Mesenchymal stem cell (in vitro differentiated cells and primary cell): ENCODE data around the gene ANKS1B.
A peak's percentile ranks its signal among the peaks of the same experiment; 100 is the strongest.

ENCODE experiments used
- DNase-seq: peaks from one replicate; pipeline ENCODE4 v3.0.0-alpha.2; 2013
- H2AFZ ChIP-seq: one replicate; pipeline ENCODE4 v1.6.1; 2013; ENCODE audit warnings: low read depth, mild to moderate bottlenecking, control low read depth, inconsistent platforms, low read length, moderate library complexity
- H2AK5ac ChIP-seq: 2 replicates; pipeline ENCODE4 v1.6.1; 2013; ENCODE audit warnings: low read length, moderate library complexity, mild to moderate bottlenecking, inconsistent platforms; ENCODE audit not compliant: severe bottlenecking
- H2BK120ac ChIP-seq: one replicate; pipeline ENCODE4 v1.6.1; 2013; ENCODE audit warnings: low read depth, mild to moderate bottlenecking, inconsistent platforms, low read length, moderate library complexity
- H2BK12ac ChIP-seq, 2 experiments: one replicate each; pipeline ENCODE4 v1.6.1; 2013; ENCODE audit warnings: inconsistent platforms in 2 of 2, low read length in 2 of 2, mild to moderate bottlenecking in 2 of 2, moderate library complexity in 2 of 2, control low read depth in 1 of 2
- H2BK15ac ChIP-seq: one replicate; pipeline ENCODE4 v1.6.1; 2013; ENCODE audit warnings: mild to moderate bottlenecking, low read depth, inconsistent platforms; ENCODE audit not compliant: poor library complexity, severe bottlenecking
- H2BK5ac ChIP-seq: 2 replicates; pipeline ENCODE4 v1.6.1; 2013; ENCODE audit warnings: low read depth, mild to moderate bottlenecking, low read length, control low read depth, inconsistent platforms; ENCODE audit not compliant: poor library complexity, severe bottlenecking
- H3K14ac ChIP-seq, 2 experiments: one replicate each; pipeline ENCODE4 v1.6.1; 2013; ENCODE audit warnings: inconsistent platforms in 2 of 2, low read length in 2 of 2, control low read depth in 1 of 2, mild to moderate bottlenecking in 1 of 2, moderate library complexity in 1 of 2
- H3K18ac ChIP-seq, 2 experiments: one replicate each; pipeline ENCODE4 v1.6.1; 2013; ENCODE audit warnings: inconsistent platforms in 2 of 2, low read length in 2 of 2, control low read depth in 1 of 2, low read depth in 1 of 2, mild to moderate bottlenecking in 1 of 2
- H3K23ac ChIP-seq, 2 experiments: one replicate each; pipeline ENCODE4 v1.6.1; 2013; ENCODE audit warnings: inconsistent platforms in 2 of 2, low read length in 2 of 2, mild to moderate bottlenecking in 2 of 2, moderate library complexity in 2 of 2, control low read depth in 1 of 2
- H3K27ac ChIP-seq: 2 replicates; pipeline ENCODE4 v1.5.1; 2013; ENCODE audit warnings: mild to moderate bottlenecking, moderate library complexity, low read length, control low read depth, inconsistent platforms; ENCODE audit not compliant: poor library complexity, severe bottlenecking
- H3K27me3 ChIP-seq, 2 experiments: 2 replicates each; pipeline versions ENCODE4 v1.6.1 to v1.7.0; 2013; ENCODE audit warnings: low read length in 2 of 2, mild to moderate bottlenecking in 2 of 2, moderate library complexity in 2 of 2, control low read depth in 1 of 2, inconsistent platforms in 1 of 2; ENCODE audit not compliant: control insufficient read depth in 1 of 2, insufficient read depth in 1 of 2
- H3K36me3 ChIP-seq, 2 experiments: 2 replicates each; pipeline versions ENCODE4 v1.6.1 to v1.7.0; 2013; ENCODE audit warnings: low read length in 2 of 2, control low read depth in 1 of 2, inconsistent platforms in 1 of 2, low read depth in 1 of 2, mild to moderate bottlenecking in 1 of 2; ENCODE audit not compliant: insufficient read depth in 2 of 2, control insufficient read depth in 1 of 2
- H3K4ac ChIP-seq, 2 experiments: one replicate each; pipeline ENCODE4 v1.6.1; 2013; ENCODE audit warnings: inconsistent platforms in 2 of 2, low read length in 2 of 2, mild to moderate bottlenecking in 2 of 2, moderate library complexity in 2 of 2, control low read depth in 1 of 2, low read depth in 1 of 2
- H3K4me1 ChIP-seq: 2 replicates; pipeline ENCODE4 v1.6.1; 2013; ENCODE audit warnings: low read depth, low read length, control low read depth; ENCODE audit not compliant: control insufficient read depth, insufficient read depth
- H3K4me2 ChIP-seq: 2 replicates; pipeline ENCODE4 v1.6.1; 2013; ENCODE audit warnings: low read length, mild to moderate bottlenecking, inconsistent platforms; ENCODE audit not compliant: poor library complexity, severe bottlenecking
- H3K4me3 ChIP-seq, 2 experiments: 2 replicates each; pipeline versions ENCODE4 v1.5.1 to v1.7.0; 2013; ENCODE audit warnings: low read length in 2 of 2, mild to moderate bottlenecking in 2 of 2, control low read depth in 1 of 2, low read depth in 1 of 2; ENCODE audit not compliant: insufficient read depth in 1 of 2
- H3K79me1 ChIP-seq: replicated peaks from 2 replicates; pipeline ENCODE4 v1.6.1; 2013; ENCODE audit warnings: mild to moderate bottlenecking, control low read depth, low read length, inconsistent platforms; ENCODE audit not compliant: poor library complexity, severe bottlenecking
- H3K9ac ChIP-seq: 2 replicates; pipeline ENCODE4 v1.7.0; 2013; ENCODE audit warnings: mild to moderate bottlenecking, low read length, moderate library complexity
- H3K9me3 ChIP-seq: 2 replicates; pipeline ENCODE4 v1.7.0; 2013; ENCODE audit warnings: mild to moderate bottlenecking, low read length; ENCODE audit not compliant: control insufficient read depth
- H4K8ac ChIP-seq: one replicate; pipeline ENCODE4 v1.6.1; 2013; ENCODE audit warnings: inconsistent platforms, mild to moderate bottlenecking, low read length, moderate library complexity
- H4K91ac ChIP-seq: one replicate; pipeline ENCODE4 v1.6.1; 2013; ENCODE audit warnings: mild to moderate bottlenecking, low read length, inconsistent platforms
- WGBS: methylation state at CpG from one replicate; pipeline ENCODE4 v1.1.7; 2013; ENCODE audit warnings: mixed read lengths; 5-methylcytosine and 5-hydroxymethylcytosine counted together

ANKS1B gene

DNA sequence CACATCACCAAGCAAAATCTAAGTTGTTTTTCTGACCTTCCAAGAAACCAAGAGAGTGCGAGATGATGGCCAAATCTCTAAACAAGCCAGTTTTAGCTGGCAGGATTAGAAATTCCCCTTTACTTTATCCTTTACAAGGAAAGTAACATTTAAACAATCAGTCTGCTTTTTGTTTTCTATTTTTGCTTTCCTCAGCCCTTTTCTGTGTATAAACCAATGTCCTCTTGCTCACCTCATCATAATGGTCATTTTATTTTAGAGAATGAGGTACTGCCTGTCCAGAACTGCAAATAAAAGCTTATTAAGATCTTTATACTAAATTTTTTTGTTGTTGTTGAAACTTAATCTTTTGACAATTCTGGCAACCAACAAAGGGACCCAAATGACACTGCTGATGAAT is 779.6 kb downstream of the ANKS1B start:
- Histone ChIP-seq H3K23ac (no peak overlapping the region), H3K4me2 (no peak overlapping the region), H3K4me3 (no peak overlapping the region), H2BK15ac (no peak overlapping the region), H2AK5ac (no peak overlapping the region), H3K14ac (no peak overlapping the region), H3K27ac (no peak overlapping the region), H3K79me1 (no peaks in the 10 kb centered on the region), H2BK12ac (no peak overlapping the region), H3K4me1 (no peaks in the 10 kb centered on the region), H2AFZ (no peak overlapping the region), H2BK120ac (no peak overlapping the region), H4K91ac (no peak overlapping the region), H3K9ac (no peak overlapping the region), H3K18ac (no peak overlapping the region), H4K8ac (no peak overlapping the region), H2BK5ac (no peak overlapping the region), H3K36me3 (no peaks in the 10 kb centered on the region), H3K9me3 (peaks cover 5% of the 10 kb centered on the region), H3K27me3 (no peaks in the 10 kb centered on the region), H3K4ac (no peak overlapping the region)
- DNase-seq, result no peak
- WGBS, result 97% methylated on average over 1 of the region's 1 CpG

DNA sequence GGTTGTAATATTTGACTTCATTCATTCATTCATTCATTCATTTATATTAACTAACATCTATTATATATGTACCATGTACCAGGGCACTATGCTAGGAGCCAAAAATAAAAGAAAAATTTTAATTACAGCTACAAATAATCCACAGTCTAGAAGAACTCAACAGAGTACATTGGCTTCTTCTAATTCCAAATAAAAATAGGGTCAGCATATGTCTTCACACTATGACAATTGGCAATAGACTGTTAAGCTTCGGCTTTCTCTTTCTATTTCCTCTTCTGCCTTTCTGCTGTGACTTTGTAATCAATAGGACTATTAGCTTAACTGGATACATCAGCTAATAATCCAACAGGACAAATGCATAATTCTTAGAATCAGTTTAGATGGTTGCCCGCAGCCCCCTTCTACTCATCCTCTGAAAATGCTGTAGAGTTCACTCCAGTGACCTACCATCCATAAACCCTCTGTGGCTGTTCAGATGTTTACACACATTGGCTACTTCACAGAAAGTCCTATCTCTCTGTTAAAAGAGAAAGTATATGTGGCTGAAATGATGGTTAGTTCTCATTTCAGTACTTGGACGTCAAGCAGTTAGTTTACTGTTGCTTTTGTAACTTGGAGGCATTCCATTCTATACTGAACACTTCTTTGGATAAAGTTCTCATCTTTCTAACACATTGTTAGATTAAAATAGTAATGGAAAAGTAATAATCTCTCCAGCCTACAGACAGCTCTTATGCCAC is 782.7 kb downstream of the ANKS1B start:
- Histone ChIP-seq H3K4me3 (no peak overlapping the region), H3K79me1 (no peaks in the 10 kb centered on the region), H3K36me3 (no peaks in the 10 kb centered on the region), H3K27ac (no peak overlapping the region), H2BK12ac (no peak overlapping the region), H4K91ac (no peak overlapping the region), H2BK5ac (no peak overlapping the region), H3K4me1 (no peaks in the 10 kb centered on the region), H3K18ac (no peak overlapping the region), H2AK5ac (no peak overlapping the region), H3K9me3 (peaks cover 3% of the 10 kb centered on the region), H2BK15ac (no peak overlapping the region), H3K14ac (no peak overlapping the region), H3K27me3 (no peaks in the 10 kb centered on the region), H3K23ac (no peak overlapping the region), H3K4me2 (no peak overlapping the region), H3K4ac (no peak overlapping the region), H4K8ac (no peak overlapping the region), H3K9ac (no peak overlapping the region), H2AFZ (no peak overlapping the region), H2BK120ac (no peak overlapping the region)
- 74% methylated on average over 2 of the region's 3 CpGs for WGBS
- no peak for DNase-seq

DNA sequence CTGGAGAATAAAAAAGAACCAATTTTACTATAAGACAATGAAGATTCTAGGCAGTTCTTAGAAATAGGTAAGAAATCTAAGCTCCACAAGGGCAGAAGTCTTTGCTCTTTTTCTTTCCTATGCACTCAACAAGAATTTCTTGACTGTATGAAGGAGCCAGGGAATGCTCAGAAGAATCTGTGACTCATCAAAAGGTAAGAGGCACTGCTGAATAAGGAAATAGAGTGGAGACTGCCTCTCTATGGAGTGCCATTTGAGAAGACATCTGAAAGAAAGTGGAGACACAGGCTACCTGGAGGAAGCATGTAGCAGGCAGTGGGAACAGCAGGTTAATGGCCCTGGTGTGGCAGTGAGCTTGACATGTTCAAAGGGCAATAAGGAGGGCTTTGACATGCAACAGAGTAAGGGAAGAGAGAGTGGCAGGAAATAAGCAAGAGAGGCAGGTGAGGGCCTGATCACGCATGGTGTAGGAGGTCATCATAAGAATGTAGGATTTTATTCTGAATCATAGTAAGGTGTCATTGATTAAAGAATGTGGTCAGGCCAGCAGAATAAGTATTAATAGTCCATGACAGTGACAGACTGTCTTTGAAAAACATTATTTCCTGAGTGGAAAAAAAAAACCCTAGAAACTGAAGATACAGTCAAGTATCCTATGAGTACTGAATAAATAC is 783.9 kb downstream of the ANKS1B start:
- Histone ChIP-seq H3K27me3 (no peaks in the 10 kb centered on the region), H3K4me1 (no peaks in the 10 kb centered on the region), H3K9ac (no peak overlapping the region), H3K23ac (no peak overlapping the region), H3K9me3 (peaks cover 3% of the 10 kb centered on the region), H2BK15ac (no peak overlapping the region), H3K79me1 (no peaks in the 10 kb centered on the region), H3K4me2 (no peak overlapping the region), H4K91ac (peak overlapping the region; percentile 55), H2BK12ac (no peak overlapping the region), H3K36me3 (no peaks in the 10 kb centered on the region), H2BK120ac (no peak overlapping the region), H2AFZ (no peak overlapping the region), H3K4me3 (no peak overlapping the region), H3K27ac (no peak overlapping the region), H3K18ac (no peak overlapping the region), H3K14ac (no peak overlapping the region), H2BK5ac (no peak overlapping the region), H2AK5ac (no peak overlapping the region), H4K8ac (peak overlapping the region; percentile 13), H3K4ac (no peak overlapping the region)
- DNase-seq, result no peak
- WGBS, result 0% methylated on average over 1 of the region's 1 CpG

GRCh38 chr12:99195474-99195873 is 789.3 kb downstream of the ANKS1B start:
- Histone ChIP-seq H3K4me3 (no peak overlapping the region), H3K27me3 (no peaks in the 10 kb centered on the region), H2BK5ac (no peak overlapping the region), H3K18ac (no peak overlapping the region), H2BK12ac (no peak overlapping the region), H3K4me1 (no peaks in the 10 kb centered on the region), H2AK5ac (no peak overlapping the region), H4K91ac (no peak overlapping the region), H3K4me2 (no peak overlapping the region), H3K9ac (no peak overlapping the region), H3K4ac (no peak overlapping the region), H3K9me3 (peaks cover 3% of the 10 kb centered on the region), H4K8ac (no peak overlapping the region), H2BK120ac (no peak overlapping the region), H3K36me3 (no peaks in the 10 kb centered on the region), H3K27ac (no peak overlapping the region), H2BK15ac (no peak overlapping the region), H3K79me1 (no peaks in the 10 kb centered on the region), H2AFZ (no peak overlapping the region), H3K23ac (no peak overlapping the region), H3K14ac (no peak overlapping the region)
- WGBS, result no CpG with 5 or more reads among the region's 1 CpG
- DNase-seq, result no peak
